Dermis microvascular lymphatic vessel endothelial cell (primary cell): ENCODE measurements around the gene VIPR2. TPM values are rescaled to one million over a fixed set of nuclear protein-coding genes. Genes with fewer than 3 reads are reported as not detected.

Experiments used
- DNase-seq, 2 donors: peaks; one replicate each; pipeline versions ENCODE4 v3.0.0 to v3.0.0-alpha.2; 2010; ENCODE audit warnings: low read depth in 2 of 2
- total RNA-seq: library from RNA; depleted of rRNA; stranded (reverse); fragments of >200 nt; gene quantifications from 2 replicates; pipeline ENCODE4 v1.2.1, GENCODE V29; 2014

Gene VIPR2
- total RNA-seq, 1 donor from 2014 or later: not detected

DNA sequence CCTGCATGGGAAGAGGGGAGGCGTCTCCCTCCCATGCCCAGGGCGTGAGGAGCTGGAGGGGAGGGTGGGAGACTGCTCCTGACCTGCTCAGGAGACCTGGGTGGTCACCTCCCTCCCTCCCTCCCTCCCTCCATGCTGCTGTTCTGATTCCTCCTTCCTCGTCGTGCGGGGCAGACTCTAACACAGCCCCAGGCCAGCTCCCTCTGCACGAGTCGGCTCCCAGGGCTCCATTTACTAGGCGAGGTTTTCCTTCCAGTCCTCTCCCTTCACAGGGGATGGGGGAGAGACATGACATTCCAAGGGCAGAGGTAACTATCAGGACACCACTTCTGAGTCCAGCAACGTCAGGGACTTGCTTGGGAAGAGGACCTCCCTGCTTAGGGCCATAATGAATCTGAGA, 23.6 kb downstream of the VIPR2 start:
- DNase-seq: no peak

DNA sequence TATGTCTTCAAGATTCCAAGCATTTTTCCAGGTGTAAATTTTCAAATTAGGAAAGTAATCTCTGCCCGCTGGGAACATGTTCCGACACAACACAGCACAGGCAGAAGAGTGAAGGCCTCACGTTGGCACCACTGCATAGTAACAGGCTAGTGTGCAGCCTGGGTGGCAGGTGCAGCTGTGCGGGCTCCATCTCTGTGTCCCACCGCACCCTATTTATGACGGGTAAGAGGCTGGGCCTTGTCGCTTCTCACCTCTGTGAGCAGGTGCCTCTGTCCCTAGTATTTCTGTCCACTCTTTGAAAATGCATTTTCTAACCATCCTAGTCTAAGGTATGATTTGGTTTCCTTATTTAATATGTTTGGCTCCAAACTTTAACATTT, 24.1 kb downstream of the VIPR2 start:
- DNase-seq: no peak

DNA sequence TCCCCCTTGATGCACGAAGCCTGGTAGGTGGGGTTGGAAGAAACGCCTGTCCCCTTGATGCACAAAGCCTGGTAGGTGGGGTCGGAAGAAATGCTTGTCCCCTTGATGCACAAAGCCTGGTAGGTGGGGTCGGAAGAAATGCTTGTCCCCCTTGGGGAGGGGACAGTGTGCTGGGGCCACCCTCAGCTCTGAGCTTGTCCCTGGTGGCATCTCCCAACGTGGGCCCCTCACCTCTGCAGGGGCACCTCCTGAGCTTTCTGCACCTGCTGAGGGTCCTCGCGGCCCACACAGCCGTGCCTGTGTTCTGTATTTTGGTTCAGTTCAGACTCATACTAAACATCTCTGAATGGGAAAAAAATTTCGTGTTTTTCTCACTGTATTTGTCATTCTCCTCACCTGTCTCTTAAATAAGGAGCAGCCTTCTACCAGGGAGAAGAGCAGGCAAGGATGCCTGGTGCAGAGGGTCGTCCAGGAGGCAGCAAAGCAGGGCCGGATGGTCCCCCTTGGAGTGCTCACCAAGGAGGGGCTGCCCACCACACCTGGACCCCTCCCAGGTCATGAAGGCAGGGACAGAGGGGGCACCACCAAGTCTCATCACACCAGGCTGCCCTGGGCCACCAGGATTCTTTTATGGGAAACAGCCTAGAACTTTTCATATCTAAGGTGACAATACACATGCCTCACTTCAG, 24.7 kb downstream of the VIPR2 start:
- no peak for DNase-seq

DNA sequence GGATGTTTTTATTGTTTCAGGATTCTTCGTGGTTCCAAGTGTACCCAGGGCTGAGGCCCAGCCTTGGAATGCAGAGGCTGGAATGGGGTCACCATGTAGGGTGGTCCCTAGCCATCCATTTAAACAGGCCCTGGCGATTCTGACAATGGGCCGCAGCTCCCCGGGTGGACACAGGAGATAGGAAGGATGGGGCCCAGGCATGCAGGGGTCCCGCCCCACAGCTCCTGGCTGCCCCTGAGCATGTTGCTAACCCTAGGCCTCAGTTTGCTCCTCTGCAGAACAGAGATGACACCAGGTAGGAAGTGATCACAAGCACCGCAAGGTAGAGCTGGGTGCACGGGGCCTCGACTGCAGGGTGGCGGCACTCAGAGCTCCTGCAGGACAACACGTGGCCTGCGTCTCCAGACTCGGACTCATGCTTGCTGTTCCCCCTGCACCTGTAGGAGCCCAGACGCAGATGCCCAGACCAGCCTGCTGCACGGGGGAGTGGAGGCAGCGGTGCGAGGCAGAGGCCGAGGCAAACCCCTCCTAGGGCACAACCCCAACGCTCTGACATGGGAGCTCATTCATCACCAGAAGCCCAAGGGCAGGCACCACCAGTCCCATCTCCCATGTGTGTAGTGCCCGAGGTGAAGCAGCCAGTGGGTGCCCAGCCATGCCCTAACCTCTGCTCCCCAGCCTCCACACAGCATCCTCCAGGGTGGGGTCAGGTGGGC, 25.5 kb downstream of the VIPR2 start:
- DNase-seq: no peak

DNA sequence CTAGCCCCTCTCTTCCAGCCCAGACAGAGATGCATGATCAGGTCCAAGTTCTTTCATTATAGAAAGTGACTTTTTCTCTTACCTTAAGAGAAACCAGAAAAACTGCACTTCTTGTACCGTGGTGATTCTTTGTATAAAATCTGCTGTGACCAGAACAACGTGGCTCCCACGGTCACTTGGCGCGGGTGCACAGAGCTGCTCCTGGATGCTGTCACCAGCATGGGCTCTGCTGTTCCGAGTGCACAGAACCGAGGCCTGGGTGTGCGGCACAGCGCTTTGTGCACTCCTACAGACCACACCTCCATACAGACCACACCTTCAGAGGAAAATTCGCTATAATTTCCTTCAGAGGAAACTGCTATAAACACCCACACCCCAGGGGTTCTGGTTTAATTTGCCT, 26.0 kb downstream of the VIPR2 start:
- no peak for DNase-seq

DNA sequence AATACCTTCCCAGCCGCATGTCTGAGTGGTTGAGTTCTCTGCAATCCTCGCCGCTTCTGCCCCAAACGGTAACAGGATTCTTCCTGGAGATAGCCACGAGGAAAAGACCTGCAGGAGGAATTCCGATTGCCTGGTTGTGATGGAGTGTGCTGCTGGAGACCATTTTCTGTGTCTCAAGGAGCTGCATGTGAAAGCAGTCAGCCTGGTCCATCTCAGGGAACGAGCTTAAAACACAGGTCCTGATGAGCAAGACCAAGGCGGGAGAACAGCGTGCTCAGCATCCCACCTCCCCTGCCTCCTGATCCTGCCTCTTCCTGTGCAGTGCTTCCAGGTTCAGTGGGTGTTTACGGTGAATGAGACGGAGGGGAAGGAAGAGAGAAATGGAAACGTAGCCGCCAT, 26.5 kb downstream of the VIPR2 start:
- DNase-seq: no peak

DNA sequence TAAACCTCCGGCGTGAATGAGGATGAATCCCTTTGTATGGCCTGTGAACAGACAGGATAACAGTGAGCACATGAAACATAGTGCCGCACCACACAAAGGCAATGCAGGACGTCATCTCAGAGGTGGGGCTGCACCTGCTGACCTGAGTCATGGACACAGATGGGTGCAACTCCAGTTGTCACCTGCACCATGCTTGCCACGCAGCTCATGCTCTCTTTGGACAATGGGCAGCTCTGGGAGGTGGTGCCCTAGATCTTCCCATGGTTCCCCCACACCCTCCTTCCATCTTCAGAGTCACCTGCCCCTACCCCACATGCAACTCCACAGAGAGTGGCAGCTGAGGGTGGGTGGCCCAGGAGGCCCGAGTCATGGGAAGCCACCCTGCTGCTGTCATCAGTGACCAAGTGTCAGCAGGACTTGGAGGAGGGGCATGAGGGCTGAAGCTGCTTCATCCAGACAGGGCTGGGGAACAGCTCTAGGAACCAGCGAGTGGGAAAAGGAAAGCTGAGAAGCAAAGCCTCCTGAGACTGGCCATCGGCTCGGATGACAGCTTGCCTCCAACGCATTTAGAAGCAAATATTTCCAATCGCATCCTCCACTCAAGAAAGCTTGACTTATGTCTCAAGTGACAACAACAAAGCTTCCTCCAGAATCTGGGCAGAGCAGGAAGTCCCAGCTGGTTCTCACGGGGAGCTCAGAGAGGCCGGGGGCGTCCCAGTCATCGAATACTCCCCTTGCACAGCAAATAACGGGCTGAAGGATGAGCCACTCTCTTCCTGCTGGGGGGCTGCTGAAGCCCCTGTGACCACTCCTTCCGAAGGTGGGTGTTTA, 27.1 kb downstream of the VIPR2 start:
- no peak for DNase-seq

DNA sequence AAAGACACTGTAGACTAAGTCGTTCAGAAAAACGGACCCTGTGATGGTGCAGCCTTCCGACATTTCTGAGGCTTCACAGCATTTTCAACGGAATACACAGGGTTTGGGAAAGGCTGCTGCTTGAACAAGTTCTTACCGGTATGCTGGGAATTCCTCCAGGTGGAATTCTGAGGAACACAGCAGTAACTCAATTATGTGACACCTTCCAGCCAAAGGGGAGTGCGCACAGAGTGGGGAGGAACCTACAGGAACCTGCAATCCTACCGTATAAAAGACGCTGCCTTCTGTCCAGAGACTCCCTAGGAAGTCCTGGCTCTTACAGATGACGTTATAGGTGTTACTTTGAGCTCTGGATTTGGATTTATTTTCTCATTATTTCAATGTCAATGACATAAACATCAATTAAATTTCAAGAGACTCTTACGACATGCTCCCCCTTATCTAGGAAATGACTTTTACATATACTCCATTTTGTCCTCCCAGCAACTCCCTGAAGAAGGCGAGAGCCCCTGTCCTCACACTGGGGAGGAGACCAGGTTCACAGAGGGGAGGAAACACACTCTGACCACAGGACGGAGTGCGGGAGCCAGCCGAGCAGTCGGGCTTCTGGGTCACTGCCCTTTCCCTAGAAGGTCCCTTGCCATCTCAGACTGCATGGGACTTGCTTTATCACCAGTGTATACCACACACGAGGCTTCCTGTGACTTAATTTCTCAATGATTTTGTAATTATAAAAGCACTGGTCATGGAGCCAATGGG, 27.9 kb downstream of the VIPR2 start:
- DNase-seq: no peak

DNA sequence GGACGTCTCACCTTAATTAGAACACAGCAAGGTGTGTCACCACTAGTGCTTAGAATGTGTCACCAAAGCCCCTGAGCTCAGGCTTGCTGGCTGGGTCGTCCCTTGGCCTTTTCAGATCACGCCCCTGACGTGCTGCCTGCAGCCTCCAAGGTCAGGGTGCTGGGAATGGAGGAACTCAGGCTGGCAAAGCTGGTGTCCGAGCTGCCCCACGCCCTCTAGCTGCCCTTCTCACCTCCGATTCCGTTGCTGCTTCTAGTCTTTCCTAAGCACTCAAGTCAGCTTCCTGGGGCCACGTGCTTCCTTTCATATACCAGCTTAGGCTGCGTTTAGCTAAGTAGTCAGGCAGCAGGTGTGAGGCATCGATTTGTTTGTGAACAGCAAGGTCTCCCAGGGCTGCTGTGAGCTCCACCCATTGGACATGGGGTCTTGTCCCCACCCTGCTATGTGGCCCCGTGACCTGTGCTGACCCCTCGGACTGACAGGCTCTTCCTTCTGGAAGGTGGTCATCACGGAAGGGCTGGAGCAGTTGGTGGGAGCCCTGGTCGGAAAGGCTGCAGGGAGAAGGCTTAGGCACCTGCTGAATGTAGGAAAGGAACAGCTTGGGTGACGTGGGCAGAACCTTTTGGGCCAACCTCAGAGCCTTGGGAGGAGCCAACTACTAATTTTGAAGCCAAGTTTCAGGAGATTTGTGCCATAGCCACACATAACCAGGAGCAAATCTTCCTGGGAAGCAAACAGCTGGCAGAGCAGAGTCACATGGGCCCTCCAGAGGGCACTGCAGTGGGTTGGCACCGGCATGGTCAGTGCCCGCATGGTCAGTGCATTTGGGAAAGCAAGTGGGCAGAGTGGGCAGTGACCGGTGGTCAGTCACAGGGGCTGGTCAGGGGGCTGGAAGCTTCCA, 28.8 kb downstream of the VIPR2 start:
- DNase-seq: no peak

DNA sequence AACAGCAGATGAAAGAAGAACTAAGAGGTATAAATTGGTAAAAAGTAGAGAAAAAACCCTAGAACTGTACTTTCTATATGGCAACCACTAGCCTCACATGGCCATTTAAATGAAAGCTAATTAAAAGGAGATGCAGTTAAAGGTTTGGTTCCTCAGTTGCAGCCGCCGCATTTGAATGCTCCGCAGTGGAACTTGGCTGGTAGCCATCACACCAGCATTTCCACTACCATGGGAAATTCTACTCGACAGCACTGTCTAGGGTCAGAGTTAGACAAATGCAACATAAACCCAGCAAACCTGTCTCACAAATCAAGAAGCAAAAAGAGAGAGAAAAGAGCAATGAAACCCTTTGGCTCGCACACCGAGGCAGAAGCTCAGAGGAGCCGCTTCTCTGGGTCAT, 29.7 kb downstream of the VIPR2 start:
- no peak for DNase-seq

DNA sequence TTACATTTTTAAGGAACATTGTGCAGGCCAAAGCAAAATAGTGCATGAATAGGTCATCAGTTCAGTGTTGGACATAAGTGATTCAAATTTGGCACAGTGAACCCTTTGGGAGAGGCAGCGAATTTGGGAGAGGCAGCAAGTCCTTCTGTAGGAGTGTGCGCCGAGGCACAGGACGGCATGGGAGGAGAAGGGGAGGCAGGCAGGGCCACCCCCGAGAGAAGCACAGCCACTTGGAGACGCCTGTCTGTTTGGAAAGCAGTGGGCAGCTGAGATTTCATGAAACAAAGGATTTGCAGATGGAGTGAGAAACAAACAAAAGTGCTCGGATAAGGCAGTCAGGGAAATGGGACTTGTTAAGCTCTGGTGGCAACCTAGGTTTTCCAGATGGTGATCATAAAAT, 30.6 kb downstream of the VIPR2 start:
- DNase-seq: no peak

DNA sequence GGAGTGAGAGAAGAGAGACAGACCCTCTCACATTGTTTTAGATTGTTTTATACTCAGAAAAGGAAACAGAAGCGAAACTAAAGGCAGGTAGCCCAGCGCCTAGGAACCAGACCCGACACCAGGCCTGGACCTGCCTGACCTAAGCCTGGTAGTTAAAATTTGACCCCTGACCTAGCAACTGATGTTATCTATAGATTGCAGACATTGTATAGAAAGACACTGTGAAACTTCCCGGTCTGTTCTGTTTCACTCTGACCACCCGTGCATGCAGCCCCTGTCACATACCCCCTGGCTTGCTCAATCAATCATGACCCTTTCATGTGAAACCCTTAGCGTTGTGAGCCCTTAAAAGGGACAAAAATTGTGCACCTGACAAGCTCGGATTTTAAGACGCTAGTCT, 31.6 kb downstream of the VIPR2 start:
- DNase-seq: no peak

DNA sequence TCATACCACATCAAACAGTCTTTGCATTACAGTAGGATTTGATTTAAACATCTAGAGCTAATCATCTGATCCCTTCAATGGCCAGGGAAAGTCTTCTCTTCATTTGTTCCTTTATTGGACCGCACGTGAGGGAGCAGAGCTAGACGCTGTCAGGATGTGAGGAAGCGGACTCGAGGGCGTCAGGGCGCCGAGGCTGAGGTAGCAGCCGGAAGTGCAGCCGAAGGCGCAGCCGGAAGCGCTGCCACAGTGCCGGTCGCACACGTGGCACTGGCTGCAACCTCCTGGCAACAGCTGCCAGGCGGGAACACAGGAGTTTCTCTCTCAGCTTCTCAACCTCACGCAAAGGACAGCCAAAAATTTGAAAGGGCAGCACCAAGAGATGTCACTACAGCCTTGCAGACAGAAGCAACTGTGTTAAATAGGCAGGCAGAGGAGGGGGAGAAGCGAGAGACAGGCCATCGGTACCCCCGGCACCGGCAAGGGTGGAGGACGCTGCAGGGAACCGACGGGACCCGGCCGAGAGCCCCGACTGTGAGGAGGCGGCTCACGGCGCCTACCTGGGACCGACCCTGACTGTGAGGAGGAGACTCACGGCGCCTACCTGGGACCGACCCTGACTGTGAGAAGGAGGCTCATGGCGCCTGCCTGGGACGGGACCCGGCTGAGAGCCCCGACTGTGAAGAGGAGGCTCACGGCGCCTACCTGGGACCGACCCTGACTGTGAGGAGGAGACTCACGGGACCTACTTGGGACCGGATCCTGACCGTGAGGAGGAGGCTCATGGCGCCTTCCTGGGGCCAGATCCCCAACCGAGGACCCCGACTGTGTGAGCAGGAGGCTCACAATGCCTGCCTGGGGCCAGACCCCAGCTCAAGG, 32.3 kb downstream of the VIPR2 start:
- DNase-seq: no peak

DNA sequence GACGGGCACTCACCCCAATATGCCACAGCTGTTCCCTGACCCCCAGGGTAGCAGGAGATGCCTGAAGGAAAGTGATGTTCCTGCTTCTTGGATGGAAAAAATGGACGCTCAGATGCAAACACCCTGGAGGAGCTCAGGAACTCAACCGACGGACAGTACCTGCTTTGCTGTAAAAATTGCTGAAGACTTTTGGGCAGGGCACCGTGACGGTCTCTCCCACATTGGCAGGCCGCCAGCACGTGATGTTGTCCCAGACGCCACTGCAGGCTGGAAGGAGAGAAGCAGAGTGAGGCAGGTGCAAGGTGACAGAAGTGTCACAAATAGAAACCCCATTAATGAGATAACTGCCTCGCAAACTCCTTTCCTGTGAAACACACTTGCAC, 35.0 kb downstream of the VIPR2 start:
- DNase-seq: no peak

DNA sequence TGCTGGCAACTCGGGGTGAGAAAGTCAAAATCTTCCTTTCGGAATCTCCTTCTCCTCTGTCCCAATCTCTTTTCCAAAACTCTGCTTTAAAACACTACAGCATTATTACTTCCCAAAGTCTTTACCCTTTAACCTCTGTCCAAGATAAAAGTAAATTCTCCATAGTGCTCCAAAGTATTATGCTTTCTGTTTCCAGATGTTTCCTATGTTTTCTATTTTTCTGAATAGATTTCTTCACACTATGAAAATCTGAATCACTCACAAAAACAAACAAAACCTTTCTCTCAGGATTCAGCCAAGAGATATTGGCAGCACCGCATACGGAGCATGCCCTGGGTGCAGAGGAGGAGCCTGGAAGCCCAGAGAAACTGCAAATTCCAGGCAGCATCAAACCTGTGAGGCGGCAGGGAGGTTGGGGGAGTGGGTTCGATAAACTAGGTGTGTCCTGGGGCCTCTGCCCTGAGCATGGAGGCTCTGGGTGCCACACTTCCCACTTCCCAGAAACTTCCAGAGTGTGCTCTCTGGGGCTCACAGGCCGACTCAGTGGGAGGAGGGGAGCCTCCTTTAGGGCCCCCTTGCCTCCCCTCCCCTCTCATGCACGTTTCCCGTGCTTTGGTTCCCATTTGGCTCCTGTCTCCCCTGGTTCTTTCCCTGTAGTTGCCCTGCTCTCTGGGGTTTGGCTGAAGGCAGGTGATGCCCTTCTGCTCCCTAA, 35.6 kb downstream of the VIPR2 start:
- DNase-seq: no peak

DNA sequence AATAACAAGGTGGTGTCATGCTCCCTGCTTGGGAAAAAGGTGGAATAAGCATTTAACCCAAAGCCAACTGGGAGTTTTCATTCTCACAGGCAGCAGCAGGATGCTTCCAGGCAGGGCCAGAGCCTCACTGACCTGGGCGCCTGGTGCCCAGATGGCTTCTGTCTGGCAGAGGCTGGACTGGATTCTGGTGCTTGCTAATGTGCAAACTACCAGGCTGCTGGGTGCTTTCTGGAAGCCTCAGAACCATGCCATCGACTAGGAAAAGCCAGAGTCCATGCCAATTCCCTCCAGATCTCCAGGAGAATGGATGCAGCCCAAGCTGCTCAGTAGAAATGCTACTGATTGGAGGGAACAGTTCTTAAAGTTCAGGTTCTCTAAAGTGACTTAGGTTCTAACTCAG, 36.2 kb downstream of the VIPR2 start:
- no peak for DNase-seq

DNA sequence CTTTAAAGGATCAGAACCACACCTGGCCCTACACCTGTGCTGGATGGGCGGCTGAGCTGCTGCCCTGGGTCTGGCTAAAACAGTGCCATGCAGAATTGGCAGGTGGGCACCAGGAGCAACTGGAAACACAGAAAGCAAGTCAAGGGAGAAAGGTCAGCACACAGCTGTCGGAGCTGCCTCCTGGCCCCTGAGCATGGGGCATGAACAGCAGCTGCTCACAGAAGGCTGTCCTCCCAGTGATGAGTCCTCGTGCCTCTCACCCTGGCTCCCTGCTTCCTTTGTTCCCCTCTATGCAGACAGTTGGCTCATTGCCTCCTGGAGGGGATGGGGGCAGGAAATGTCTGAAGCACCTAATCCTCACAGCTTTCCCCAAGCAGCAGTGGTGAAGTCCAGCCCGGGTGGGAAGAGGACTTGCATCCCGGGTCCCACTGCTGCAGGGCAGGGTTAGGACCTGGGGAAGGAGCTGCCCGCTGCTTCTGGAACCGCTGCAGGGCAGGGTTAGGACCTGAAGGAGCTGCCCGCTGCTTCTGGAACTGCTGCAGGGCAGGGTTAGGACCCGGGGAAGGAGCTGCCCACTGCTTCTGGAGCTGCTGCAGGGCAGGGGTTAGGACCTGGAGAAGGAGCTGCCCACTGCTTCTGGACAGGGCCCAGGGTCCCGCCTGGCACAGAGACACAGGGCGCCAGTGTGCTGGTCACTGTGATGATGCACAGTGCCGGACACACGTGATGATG, 37.3 kb downstream of the VIPR2 start:
- DNase-seq: no peak
